ENCODE data around the gene C4B.
A peak's percentile ranks its signal among the peaks of the same experiment; 100 is the strongest.
"Not testable (repeated sequence)": the region's sequence is repeated elsewhere in the genome, so short reads cannot be mapped to it uniquely, and the experiment has no call there.

Gene C4B

DNA sequence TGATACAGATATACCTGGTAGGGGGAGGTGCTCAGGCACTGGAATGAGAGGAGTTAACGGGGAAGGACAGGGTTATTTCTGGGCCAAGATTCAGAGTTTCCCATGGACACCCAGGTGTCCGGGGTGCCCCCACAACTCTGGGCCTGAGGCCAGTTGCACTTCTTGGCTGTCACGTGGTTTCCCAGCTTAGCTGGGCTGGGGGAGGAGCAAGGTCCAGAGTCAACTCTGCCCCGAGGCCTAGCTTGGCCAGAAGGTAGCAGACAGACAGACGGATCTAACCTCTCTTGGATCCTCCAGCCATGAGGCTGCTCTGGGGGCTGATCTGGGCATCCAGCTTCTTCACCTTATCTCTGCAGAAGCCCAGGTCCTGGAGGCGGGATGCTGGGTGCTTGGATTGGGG lies at the start of gene C4B:
TSS of gene C4B (plus strand) at position 249 of the 400 bp plus-strand sequence. CDS start at position 300, 51 bp downstream.
- ATAC-seq = not testable (repeated sequence)

GRCh38 chr6:31965700-31966099 lies 48.9 kb upstream of the C4B start:
- ATAC-seq = no peak

- no peak for ATAC-seq
Measured at GRCh38 chr6:31966506-31966905, 48.1 kb upstream of the C4B start.

GRCh38 chr6:31966997-31967925 lies 47.3 kb upstream of the C4B start:
- ATAC-seq = no peak

- no peak for ATAC-seq
Measured at GRCh38 chr6:31967926-31968320, 46.7 kb upstream of the C4B start.

GRCh38 chr6:31968326-31968725 lies 46.3 kb upstream of the C4B start:
- ATAC-seq = no peak

DNA sequence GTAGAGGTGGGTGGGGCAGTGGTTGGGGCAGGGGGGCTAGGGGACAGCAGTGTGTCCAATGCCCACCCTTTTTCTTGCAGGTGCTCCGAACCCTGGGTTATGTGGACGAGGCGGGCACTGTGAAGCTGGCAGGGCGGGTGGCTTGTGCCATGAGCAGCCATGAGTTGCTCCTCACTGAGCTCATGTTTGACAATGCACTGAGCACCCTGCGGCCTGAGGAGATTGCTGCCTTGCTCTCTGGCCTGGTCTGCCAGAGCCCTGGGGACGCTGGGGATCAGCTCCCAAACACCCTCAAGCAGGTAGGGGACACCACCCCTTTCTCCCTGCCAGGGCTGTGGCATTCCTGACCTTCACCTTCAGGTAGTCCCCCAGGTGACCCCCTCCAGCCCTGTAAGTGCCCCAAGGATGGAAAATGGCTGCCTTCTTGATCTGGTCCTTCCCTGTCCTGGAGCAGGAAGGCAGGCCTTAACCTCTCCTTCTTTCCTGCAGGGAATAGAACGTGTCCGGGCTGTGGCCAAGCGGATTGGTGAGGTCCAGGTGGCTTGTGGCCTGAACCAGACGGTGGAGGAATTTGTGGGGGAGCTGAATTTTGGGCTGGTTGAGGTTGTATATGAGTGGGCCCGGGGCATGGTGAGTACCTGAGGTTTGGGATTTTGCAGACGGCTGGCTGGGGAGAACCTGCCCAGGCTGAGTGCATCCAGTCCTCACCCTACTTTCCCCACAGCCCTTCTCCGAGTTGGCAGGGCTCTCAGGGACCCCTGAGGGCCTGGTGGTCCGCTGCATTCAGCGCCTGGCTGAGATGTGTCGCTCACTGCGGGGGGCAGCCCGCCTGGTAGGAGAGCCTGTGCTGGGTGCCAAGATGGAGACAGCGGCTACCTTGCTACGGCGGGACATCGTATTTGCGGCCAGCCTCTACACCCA lies 45.5 kb upstream of the C4B start:
- no peak for ATAC-seq

- ATAC-seq = no peak
Measured at GRCh38 chr6:31969712-31970603, 44.6 kb upstream of the C4B start.

DNA sequence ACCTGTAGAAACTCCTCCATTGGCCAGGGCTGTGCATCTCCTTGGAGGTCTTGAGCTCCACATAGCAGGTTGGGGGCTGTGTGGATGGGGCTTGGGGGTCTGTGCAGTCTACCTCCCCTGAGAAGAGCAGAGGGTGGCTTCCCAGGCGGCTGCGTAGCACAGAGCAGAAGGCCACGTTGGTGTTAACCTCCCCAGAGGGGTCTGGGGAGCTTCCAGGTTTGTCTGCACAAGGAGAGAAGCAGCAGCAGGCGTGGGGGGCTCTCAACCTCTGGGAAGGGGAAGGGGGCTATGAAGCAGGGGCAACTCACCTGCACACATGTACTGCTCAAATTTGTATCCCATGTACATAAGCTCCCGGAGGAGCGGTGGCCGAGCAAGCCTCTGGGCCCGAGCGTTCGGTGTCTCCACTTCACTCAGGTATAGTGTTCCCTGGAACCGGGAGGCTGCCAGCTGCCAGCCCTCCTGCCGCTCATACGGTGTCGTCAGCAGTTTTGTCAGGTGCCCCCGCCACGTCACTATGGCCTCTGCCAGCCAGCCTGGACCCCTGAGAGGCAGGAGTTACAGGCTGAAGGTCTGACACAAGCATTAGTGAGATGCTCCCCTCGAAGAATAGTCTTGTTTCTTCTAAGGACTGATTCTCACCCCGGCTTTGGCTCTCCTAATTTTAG lies 43.9 kb upstream of the C4B start:
- ATAC-seq = no peak

DNA sequence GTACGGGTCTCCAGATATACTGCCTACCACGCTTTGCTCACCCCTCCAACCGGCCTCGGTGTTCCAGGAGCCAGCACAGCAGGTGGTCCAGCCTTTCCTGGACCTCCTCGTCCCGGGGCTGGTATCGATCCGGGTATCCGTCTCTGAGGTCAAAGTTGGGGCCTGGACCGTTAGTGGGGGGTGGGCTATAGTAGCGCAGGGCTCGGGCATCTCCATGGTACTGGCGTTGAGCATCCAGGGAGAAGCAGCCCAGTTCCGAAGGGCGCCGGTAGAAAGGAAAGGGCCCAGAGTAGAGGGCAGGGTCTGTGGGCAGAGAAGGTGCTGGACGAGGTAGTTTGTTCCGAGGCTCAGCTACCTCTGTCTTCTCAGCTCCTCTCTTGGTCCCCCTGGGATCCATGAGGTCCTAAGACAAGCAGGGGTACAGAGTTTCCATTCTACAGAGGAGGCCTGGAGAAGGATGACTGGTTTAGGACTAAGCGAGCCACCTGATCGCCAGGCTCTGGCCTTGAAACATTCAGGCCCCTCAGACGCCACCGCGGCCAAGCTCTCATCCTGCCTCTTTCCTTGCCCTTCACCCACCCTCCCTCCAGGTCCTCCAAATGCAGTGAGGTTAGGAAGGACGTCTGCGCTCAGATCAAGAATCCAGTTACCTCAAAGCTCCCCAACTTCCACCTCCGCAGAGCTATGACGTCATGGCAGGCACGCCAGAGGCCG lies 43.2 kb upstream of the C4B start:
- no peak for ATAC-seq

DNA sequence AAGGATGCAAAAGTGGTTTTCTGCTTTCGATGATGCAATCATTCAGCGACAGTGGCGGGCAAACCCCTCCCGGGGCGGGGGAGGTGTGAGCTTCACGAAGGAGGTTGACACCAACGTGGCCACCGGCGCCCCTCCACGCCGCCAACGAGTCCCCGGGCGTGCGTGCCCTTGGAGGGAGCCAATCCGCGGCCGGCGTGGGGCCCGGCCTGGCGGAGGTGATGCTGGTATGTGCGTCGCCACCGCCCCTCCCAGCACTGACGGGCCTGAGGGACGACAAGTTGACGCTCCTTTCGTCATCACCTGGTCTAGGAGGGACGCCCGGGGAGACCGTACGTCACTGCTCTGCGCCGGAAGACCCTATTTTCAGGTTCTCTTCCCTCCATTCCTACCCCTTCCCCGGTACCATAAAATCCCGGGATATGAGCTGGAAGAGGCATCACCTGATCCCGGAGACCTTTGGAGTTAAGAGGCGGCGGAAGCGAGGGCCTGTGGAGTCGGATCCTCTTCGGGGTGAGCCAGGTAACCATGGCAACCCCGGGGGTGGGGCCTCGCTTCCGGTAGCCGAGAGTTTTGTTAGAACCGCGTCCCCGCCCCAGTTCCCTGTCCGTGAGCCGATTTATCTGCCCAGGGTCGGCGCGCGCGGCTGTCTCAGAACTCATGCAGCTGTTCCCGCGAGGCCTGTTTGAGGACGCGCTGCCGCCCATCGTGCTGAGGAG lies 42.4 kb upstream of the C4B start, which contains the start of gene DXO:
TSS of gene DXO (minus strand) at position 146 of the 716 bp plus-strand sequence. CDS start 463 bp downstream, outside the sequence.
- ATAC-seq = peak; percentile 95 to 97

DNA sequence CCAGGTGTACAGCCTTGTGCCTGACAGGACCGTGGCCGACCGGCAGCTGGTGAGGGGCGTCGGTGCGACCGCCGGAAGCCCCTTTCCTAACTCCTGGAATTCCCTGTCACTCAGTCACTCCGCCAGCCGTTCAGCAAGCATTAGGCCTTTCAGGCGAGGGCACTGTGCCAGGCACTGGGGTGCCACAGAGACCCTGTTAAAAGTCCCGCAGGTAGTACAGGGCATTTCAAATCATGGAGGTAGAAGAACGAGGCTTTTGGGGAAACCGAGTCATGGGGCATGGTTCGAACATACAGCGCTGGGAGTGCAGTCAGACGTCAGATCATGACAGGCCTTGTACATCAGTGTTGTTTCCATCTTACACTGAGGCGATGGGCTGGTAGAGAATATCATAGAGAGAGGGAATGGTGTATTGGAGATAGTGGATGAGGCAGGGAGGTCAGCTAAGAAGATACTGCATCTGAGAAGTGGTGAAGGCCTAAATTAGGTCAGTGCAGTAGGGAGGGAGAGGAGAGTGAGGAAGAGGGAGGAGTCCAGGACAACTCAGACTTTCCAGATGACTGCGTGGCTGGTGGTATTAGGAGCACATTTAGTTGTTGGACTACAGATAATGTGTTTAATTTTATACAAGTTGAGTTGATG lies 41.8 kb upstream of the C4B start:
- no peak for ATAC-seq

DNA sequence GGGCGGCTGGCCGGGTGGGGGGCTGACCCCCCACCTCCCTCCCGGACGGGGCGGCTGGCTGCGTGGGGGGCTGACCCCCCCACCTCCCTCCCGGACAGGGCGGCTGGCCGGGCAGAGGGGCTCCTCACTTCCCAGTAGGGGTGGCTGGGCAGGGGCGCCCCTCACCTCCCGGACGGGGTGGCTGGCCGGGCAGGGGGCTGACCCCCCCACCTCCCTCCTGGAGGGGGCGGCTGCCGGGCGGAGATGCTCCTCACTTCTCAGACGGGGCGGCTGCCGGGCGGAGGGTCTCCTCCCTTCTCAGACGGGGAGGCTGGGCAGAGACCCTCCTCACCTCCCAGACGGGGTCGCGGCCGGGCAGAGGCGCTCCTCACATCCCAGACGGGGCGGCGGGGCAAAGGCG lies 38.5 kb upstream of the C4B start:
- ATAC-seq = not testable (repeated sequence)

- no peak for ATAC-seq
Measured at GRCh38 chr6:31977816-31978431, 36.7 kb upstream of the C4B start.

GRCh38 chr6:31978831-31979230 lies 35.8 kb upstream of the C4B start:
- ATAC-seq = no peak

DNA sequence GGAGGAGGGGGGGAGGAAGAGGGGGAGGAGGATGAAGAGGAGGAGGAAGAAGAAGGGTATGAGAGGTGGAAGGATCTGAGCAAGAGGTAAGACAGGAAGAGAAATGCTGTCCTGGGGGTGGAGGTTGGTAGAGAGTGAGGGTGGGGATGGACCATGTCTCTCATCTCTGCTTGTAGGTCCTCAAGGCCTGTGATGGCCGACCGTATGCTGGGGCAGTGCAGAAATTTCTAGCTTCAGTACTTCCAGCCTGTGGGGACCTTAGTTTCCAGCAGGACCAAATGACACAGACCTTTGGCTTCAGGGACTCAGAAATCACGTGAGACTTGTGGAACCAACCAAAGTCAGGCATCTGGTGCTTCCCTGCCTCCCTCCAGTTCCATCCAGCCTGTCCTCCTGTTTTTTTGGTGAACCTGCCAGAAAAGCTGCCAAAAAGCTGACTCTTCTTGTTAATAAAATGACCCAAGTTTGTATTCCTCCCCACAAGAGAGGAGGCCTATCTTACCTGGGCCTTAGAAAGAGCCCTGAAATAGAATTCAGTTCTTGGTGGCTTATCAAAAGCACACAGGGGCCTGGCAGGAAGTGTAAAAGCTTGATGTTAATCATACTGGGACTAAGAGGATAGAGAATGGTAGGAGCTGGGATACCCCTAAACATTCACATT lies 35.2 kb upstream of the C4B start:
- no peak for ATAC-seq

DNA sequence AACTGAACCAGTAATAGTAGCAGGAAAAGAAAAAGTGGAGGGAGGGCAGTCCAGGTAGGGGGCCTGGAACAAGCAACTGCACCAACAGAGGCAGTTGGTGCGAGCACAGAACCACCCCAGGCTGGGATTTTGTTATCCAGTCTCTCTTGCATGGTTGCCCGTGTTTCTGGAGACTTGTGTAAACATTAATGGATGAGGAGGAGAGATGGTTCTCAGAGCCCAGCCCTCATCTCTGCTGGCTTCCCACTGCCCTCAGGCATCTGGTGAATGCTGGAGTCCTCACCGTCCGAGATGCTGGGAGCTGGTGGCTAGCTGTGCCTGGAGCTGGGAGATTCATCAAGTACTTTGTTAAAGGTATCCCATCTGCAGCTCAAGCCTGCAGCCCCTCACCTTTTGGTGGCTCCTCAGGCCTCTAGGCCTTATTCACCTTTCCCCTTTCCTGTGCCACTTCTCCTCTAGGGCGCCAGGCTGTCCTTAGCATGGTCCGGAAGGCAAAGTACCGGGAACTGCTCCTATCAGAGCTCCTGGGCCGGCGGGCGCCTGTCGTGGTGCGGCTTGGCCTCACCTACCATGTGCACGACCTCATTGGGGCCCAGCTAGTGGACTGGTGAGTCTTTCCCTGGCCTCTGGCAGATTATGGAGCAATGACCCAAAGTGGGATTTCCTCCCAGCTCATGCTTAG lies 34.3 kb upstream of the C4B start:
- not testable (repeated sequence) for ATAC-seq

DNA sequence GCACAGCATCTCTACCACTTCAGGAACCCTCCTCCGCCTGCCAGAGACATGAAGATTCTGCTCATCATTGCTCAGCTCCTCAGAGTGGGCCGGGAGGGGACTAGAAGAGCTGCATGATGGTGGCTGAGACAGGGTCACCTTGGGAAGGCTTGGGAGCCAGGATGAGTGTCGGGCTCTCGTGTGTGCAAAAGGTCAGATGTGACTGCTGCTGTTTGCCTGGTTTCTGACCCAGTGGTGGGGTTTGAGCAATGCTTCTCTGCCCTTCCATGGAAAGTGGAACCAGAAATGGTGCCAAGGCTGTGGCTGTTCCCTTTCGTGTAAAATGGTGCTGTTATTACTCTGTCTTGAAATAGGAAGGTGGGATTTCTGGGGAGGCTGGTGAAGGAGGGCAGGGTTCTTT lies 33.6 kb upstream of the C4B start:
- ATAC-seq = not testable (repeated sequence)
